ENCODE data around the gene PROZ. TPM values are rescaled to one million over a fixed set of nuclear protein-coding genes. Genes with fewer than 3 reads are reported as not detected.

The PROZ gene
- total RNA-seq, 1 experiment from 2014 or later, result not detected

- H4K20me1 ChIP-seq (ENCODE audit: insufficient read depth), result no peaks in the 10 kb centered on the region
- no peak overlapping the region for H3K4me2 ChIP-seq (ENCODE audit: low read length)
- H3K4me3 ChIP-seq (replicated peaks in 1 of 2; ENCODE audit: low read depth in 1 of 2, low read length in 2 of 2), result no peak overlapping the region
- ChIA-PET CTCF (no interaction called here), RAD21 (ENCODE audit: low non-redundant PET in 1 of 2, low total read pairs in 2 of 2, uncharacterized antibody in 2 of 2, unreplicated experiment in 2 of 2) (no interaction called here), POLR2A (no interaction called here)
- intact Hi-C loops (cut with micrococcal nuclease), result no loop called here
- peaks cover 4 to 16% of the 10 kb centered on the region in 2 experiments; a peak in 3 of 4 replicates for H3K4me1 ChIP-seq (ENCODE audit: control insufficient read depth in 1 of 2, insufficient read depth in 2 of 2, low read length in 2 of 2)
- no peaks in the 10 kb centered on the region for H3K9me3 ChIP-seq (ENCODE audit: control insufficient read depth in 1 of 2, insufficient read depth in 1 of 2, low read depth in 1 of 2, low read length in 2 of 2)
- TF ChIP-seq POLR2AphosphoS5 (IDR thresholded peaks at IDR 0.05; ENCODE audit: low read depth, low read length) (no peak), EZH2phosphoT487 (IDR thresholded peaks at IDR 0.05; ENCODE audit: borderline replicate concordance) (no peak), SP1 (IDR thresholded peaks at IDR 0.05; ENCODE audit: low read depth) (no peak), ELF1 (IDR thresholded peaks at IDR 0.05; ENCODE audit: borderline replicate concordance, low read depth) (no peak), ATF3 (IDR thresholded peaks at IDR 0.05) (no peak), ZBTB33 (IDR thresholded peaks at IDR 0.05; ENCODE audit: extremely low read depth, insufficient replicate concordance, low read length) (no peak), POLR2A (IDR thresholded peaks at IDR 0.05; ENCODE audit: borderline replicate concordance, extremely low read depth, insufficient read depth, insufficient read length) (no peak), FOSL1 (IDR thresholded peaks at IDR 0.05; ENCODE audit: low read depth) (no peak)
- H3K27ac ChIP-seq (ENCODE audit: low read depth, low read length), result no peak overlapping the region
- H3K9ac ChIP-seq (ENCODE audit: low read length), result no peak overlapping the region
- H2AFZ ChIP-seq (ENCODE audit: low read depth, low read length, poor library complexity, severe bottlenecking), result no peak overlapping the region
- no peaks in the 10 kb centered on the region for H3K9me2 ChIP-seq (ENCODE audit: insufficient read depth)
- DNase-seq (ENCODE audit: low read depth, low spot score) (no peak), ATAC-seq (no peak)
- H3K36me3 ChIP-seq (ENCODE audit: control insufficient read depth in 1 of 2, insufficient read depth in 2 of 2, low read length in 2 of 2), result no peaks in the 10 kb centered on the region
- BruUV-seq (replicated peaks), result no TSS peak
- 0 out of 2 replicates have a peak, but pooled peaks cover 4% of the 10 kb centered on the region for H3K27me3 ChIP-seq (ENCODE audit: insufficient read depth, low read length)
- no peaks in the 10 kb centered on the region for H3K79me2 ChIP-seq (ENCODE audit: insufficient read depth, low read length)
Measured at GRCh38 chr13:113117911-113118260, 40.6 kb upstream of the PROZ start.

Measured in HCT116 (cell line).